ENCODE measurements around the gene COL1A2.
A peak's percentile ranks its signal among the peaks of the same experiment; 100 is the strongest.

The COL1A2 gene

GRCh38 chr7:94384315-94384714, 10.4 kb upstream of the COL1A2 start:
- no peak for DNase-seq (ENCODE audit: low spot score)

DNA sequence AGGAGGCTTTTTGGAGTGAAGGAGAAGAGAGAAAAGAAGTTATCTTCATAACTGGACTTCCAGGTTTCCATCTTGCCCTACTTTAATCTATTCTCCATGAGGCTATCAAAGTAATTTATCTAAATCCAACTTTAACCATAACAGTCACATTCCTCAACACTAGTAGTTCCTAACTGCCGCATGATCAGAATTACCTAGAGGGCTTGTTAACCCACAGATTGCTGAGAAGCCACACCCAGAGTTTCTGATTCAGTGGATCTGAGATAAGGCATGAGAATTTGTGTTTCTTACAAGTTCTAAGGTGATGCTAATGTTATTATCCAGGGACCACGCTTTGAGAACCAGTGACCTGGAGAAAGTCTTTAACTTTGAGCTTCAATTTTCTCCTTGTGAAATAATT, 8.3 kb upstream of the COL1A2 start:
- no peak for DNase-seq (ENCODE audit: low spot score)

DNA sequence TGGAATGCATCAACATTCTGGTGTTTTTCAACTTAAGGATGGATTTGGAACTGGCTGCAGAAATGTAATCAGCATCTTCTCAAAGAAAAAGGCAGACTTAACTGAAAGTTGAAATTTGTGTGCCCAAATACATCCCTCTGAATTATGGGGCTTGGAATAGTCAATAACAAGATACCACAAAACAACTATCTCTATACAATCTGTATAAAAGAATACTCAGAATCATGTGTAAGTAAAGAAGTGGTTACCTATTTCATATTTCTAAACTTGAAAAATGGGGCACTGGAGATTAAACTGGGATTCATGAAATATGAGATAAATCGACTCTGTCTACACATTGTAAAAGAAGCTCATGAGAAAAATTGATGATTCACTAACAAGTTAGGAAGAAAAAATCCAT, 6.2 kb upstream of the COL1A2 start:
- DNase-seq (ENCODE audit: low spot score), result no peak

- no peak for DNase-seq (ENCODE audit: low spot score)
These were observed 5.3 kb upstream of the COL1A2 start for GRCh38 chr7:94389381-94389780.

DNA sequence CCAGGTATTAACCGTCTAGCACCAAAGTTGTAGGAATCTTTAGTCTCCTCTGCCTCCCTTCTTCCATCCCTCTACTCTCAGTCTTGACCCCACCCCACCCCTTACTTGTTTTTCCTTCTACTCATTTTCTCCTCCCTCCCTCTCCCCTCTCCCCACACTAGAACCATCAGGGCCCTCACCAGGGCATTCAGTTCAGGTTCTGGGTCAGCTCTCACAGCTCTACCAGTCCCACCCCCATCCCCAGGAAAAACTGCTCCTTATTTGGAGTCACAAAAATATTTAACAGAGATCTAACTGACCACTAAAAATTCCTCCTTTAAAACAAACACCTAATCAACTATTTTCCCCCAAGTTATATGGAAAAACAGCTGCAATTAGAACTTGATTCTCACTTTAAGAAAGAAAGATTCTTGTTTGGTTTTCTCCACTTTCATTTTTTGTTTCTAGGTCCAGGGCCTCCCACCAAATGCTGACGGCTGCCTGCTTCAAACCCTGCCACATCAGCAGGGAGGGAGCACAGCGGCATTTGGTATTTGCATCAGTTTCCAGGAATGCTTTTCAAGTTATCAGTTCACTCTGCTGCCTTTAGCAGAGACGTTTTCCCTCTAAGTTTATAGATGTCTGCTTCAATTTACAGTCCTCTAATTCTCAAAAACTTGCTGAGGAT, 2.8 kb upstream of the COL1A2 start:
- peak; percentile 43 for DNase-seq (ENCODE audit: low spot score)

DNA sequence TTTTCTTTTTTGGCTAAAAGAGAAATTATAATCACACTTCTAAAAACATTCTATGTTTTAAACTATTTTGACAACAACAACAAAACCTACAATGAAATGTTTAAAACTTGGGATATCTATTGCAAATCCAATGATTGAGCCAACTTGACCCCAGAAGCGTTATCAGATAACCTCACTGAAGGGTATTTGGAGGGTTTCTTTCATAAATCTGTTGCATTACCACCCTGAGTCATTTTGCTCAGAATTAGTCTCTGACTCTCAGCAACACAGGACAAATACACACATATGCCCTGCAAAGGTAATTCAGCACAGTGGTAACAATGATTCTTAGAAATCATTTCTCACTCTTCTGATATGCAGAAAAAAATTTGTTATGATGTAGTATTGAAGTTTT, 2.3 kb upstream of the COL1A2 start:
- no peak for DNase-seq (ENCODE audit: low spot score)

DNA sequence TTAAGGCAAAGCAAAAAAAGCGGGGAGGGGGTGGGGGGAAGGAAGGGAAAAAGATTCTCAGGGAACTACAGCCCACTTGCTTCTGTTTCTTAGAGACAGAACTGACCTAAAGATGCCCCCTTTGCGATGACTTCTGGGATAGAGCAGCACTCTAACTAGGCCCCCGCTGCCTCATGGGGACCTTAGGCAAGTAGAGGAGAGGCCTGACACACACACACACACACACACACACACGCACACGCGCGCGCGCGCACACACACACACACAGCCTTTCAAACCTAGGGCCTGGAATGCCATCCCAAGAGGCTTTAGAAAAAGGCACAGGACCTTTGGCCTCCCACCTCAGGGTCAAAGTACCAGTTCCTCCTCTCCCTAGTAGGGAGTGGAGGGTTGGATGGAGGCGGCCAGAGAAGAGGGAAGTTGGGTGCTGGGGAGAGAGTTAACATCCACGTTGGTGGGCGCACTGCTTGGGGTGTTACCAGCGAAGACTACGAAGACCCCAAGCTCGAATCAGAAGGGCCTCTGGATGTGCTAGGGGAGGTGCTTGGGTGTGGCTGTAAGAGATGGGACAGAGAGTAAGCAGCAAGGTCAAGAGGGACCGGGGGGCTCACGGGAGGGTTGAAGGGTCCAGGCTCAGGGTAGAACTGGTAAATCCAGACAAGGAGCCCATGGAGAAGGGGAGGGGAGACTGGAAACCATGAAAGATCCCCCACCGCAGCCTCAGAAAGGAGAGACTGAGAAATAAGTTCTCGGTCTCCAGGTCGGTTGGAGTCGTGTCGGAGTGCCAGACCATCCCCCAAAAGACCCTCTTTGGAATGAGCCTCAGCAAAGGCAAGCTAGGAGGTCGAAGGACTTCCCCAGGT, 1.2 kb upstream of the COL1A2 start:
- DNase-seq (ENCODE audit: low spot score), result peak; percentile 25

DNA sequence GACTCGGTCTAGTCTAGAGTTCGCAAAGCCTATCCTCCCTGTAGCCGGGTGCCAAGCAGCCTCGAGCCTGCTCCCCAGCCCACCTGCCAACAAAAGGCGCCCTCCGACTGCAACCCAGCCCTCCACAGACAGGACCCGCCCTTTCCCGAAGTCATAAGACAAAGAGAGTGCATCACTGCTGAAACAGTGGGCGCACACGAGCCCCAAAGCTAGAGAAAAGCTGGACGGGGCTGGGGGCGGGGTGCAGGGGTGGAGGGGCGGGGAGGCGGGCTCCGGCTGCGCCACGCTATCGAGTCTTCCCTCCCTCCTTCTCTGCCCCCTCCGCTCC, 622 bp upstream of the COL1A2 start:
- peak; percentile 60 for DNase-seq (ENCODE audit: low spot score)

DNA sequence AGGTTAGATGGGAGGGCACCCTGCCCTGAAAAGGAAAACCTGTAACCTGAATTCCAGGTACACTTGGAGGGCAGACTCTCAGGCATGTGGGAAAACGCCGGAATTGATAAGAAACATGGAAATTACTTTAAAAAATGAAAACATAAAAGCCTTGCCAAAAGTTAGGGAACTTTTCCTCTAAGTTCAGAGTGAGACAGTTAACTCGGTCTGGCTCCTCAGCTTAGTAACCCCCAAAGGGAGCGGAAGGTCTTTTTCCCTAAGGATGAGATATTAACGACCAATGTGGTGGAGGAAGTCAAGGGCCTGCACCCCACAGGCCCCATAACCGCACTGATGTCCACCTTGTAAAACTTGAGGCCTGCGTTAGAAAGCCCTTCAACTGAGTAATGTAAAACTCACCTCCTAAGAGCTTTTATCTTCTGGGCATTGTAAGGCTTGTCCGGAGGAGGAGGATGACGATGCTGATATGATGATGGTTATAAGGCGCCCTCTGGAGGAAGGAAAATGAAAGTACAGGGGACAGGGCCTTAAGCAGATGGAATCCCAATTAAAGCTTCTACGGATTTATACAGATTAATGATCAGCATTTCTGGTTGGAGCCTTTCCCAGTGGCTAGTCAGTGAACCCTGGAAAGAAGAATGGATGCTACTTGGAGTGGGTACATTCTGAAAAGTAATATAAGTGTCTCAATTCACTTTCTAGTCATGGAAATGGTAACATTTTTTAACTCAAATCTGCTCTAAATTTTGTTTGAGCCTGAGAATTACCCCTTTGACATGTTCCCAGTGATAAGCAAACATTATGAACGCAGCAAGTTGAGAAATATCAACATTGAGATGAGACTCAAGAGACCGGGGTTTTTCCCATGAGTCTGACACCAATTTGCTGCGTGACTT, 694 bp downstream of the COL1A2 start:
- DNase-seq (ENCODE audit: low spot score), result peak; percentile 83

DNA sequence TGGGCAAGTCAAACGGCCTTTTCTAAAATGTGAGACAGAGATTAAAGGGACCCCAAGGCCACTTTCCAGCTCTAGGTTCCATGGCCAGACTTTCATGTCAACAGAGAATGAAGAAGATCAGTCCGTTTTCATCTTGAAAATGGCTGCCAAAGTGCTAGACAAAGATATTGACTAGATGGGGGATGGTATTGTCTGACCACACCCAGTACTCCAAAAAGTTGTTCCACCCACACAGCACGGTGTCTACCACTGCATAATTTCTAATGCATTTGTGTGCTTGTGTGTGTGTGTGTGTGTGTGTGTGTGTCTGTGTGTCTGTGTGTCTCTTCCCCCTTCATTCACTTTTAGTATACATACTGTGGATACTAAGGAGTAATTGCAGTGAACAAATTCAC, 1.3 kb downstream of the COL1A2 start:
- DNase-seq (ENCODE audit: low spot score), result no peak

DNA sequence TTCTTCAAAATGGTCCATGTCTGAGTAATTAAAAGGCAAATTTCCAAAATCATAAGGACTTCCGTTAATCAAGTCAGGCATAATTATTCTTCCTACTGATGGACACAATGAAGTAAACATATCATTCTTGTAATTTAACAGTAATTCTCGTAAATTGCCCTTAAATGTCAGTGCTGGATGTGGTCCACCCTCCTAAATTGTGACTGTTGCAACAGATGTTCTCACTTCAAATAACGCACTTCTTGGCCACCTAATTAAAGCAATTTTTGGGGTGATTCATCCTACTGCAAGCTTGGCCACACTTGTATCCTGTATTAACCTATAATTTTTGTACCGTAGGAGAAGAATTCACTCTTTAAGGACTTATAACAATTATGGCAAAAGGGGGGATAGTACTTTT, 1.9 kb downstream of the COL1A2 start:
- DNase-seq (ENCODE audit: low spot score), result no peak

- no peak for DNase-seq (ENCODE audit: low spot score)
These were observed 3.0 kb downstream of the COL1A2 start for GRCh38 chr7:94397722-94398121.

GRCh38 chr7:94398841-94399240, 4.1 kb downstream of the COL1A2 start:
- no peak for DNase-seq (ENCODE audit: low spot score)

GRCh38 chr7:94400022-94400421, 5.3 kb downstream of the COL1A2 start:
- no peak for DNase-seq (ENCODE audit: low spot score)

- DNase-seq (ENCODE audit: low spot score), result no peak
These were observed 6.1 kb downstream of the COL1A2 start for GRCh38 chr7:94400643-94401427.

- no peak for DNase-seq (ENCODE audit: low spot score)
These were observed 6.7 kb downstream of the COL1A2 start for GRCh38 chr7:94401428-94401814.

DNA sequence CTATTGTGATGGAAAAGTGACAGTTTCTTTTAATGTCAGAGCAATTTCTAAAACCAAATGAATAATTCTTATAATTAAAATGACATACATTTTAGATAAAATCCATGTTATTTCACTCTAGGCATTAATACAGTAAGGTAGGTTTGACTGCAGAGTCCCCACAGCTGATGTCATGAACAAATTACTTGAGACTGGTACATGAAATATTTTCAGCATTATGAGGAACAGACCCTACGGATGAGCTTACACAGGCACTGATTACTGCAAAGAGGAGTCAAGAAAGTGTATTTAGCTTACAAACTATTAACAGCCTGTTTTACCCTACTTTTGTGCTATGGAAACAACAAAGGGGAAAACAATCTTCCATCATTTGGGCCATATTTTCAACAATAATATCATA, 8.9 kb downstream of the COL1A2 start:
- no peak for DNase-seq (ENCODE audit: low spot score)

- DNase-seq (ENCODE audit: low spot score), result no peak
These were observed 10.8 kb downstream of the COL1A2 start for GRCh38 chr7:94405506-94405905.

- DNase-seq (ENCODE audit: low spot score), result no peak
These were observed 12.0 kb downstream of the COL1A2 start for GRCh38 chr7:94406696-94407095.

- DNase-seq (ENCODE audit: low spot score), result no peak
These were observed 14.7 kb downstream of the COL1A2 start for GRCh38 chr7:94409200-94409948.

All from iPS-NIHi11 (cell line).